NCI-H82 treated with DMSO at 0.1 percent for 48 hours (cell line): ENCODE data around the gene PCBP3.
"Not testable (repeated sequence)": the region's sequence is repeated elsewhere in the genome, so short reads cannot be mapped to it uniquely, and the experiment has no call there.

ENCODE experiments used
- DNase-seq: peaks from one replicate; lab custom pipeline; 2025; ENCODE audit not compliant: unreplicated experiment; lab: John Stamatoyannopoulos, UW

The PCBP3 gene

GRCh38 chr21:45669382-45669781 lies 25.9 kb downstream of the PCBP3 start:
- no peak for DNase-seq

GRCh38 chr21:45670731-45671130 lies 27.2 kb downstream of the PCBP3 start:
- no peak for DNase-seq

- not testable (repeated sequence) for DNase-seq
Observed at GRCh38 chr21:45678790-45679189, 35.3 kb downstream of the PCBP3 start.

- DNase-seq: no peak
Observed at GRCh38 chr21:45680215-45680614, 36.7 kb downstream of the PCBP3 start.

- no peak for DNase-seq
Observed at GRCh38 chr21:45695086-45695485, 51.6 kb downstream of the PCBP3 start.

- DNase-seq: no peak
Observed at GRCh38 chr21:45698493-45699184, 55.1 kb downstream of the PCBP3 start.

- DNase-seq: no peak
Observed at GRCh38 chr21:45699251-45699942, 55.9 kb downstream of the PCBP3 start.

GRCh38 chr21:45699966-45700365 lies 56.4 kb downstream of the PCBP3 start:
- no peak for DNase-seq

- DNase-seq: no peak
Observed at GRCh38 chr21:45700461-45700860, 56.9 kb downstream of the PCBP3 start.

- no peak for DNase-seq
Observed at GRCh38 chr21:45704311-45705108, 61.0 kb downstream of the PCBP3 start.

GRCh38 chr21:45706299-45706698 lies 62.8 kb downstream of the PCBP3 start:
- no peak for DNase-seq

GRCh38 chr21:45709173-45709572 lies 65.6 kb downstream of the PCBP3 start:
- DNase-seq: no peak

GRCh38 chr21:45709696-45710268 lies 66.3 kb downstream of the PCBP3 start:
- DNase-seq: no peak

GRCh38 chr21:45710306-45710705 lies 66.8 kb downstream of the PCBP3 start:
- DNase-seq: not testable (repeated sequence)

- no peak for DNase-seq
Observed at GRCh38 chr21:45713613-45714012, 70.1 kb downstream of the PCBP3 start.

GRCh38 chr21:45715441-45715840 lies 71.9 kb downstream of the PCBP3 start:
- no peak for DNase-seq

- DNase-seq: no peak
Observed at GRCh38 chr21:45718413-45718812, 74.9 kb downstream of the PCBP3 start.

- DNase-seq: no peak
Observed at GRCh38 chr21:45719177-45719802, 75.8 kb downstream of the PCBP3 start.

- not testable (repeated sequence) for DNase-seq
Observed at GRCh38 chr21:45720204-45720603, 76.7 kb downstream of the PCBP3 start.

- DNase-seq: no peak
Observed at GRCh38 chr21:45721671-45722070, 78.1 kb downstream of the PCBP3 start.
